ENCODE data around the gene SERPINI1.
A peak's percentile ranks its signal among the peaks of the same experiment; 100 is the strongest.

The SERPINI1 gene

DNA sequence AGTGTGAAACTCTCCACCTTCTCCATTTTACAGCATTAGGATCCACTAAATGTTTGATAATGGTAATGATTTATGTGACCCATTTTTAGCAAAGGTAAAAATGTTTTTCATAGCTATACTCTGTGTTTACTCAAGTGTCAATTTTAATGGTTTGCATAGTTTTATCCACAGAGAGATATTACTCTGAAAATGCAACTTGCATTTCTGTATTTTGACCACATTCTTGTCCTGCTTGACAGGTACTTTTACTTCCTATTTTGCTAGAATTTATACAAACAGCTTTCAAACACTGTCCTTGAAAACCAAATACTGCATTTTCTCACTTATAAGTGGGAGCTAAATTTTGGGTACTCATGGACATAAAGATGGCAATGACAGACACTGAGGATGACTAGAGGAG, 62.9 kb downstream of the SERPINI1 start:
- TF ChIP-seq, protein P1, sequence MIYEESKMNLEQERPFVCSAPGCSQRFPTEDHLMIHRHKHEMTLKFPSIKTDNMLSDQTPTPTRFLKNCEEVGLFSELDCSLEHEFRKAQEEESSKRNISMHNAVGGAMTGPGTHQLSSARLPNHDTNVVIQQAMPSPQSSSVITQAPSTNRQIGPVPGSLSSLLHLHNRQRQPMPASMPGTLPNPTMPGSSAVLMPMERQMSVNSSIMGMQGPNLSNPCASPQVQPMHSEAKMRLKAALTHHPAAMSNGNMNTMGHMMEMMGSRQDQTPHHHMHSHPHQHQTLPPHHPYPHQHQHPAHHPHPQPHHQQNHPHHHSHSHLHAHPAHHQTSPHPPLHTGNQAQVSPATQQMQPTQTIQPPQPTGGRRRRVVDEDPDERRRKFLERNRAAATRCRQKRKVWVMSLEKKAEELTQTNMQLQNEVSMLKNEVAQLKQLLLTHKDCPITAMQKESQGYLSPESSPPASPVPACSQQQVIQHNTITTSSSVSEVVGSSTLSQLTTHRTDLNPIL (CRISPR knock-in tag; IDR thresholded peaks at IDR 0.05; ENCODE audit: low read depth), result no peak
- TF ChIP-seq GLIS3 (CRISPR knock-in tag; IDR thresholded peaks at IDR 0.05), result no peak
- no peak for TF ChIP-seq TCF4 (CRISPR knock-in tag; IDR thresholded peaks at IDR 0.05; ENCODE audit: borderline replicate concordance)
- no peak for TF ChIP-seq ZFP30 (CRISPR knock-in tag; IDR thresholded peaks at IDR 0.05)
- TF ChIP-seq PPARA (CRISPR knock-in tag; IDR thresholded peaks at IDR 0.05; ENCODE audit: borderline replicate concordance), result no peak
- TF ChIP-seq RARB (CRISPR knock-in tag; IDR thresholded peaks at IDR 0.05), result no peak
- TF ChIP-seq OSR1 (CRISPR knock-in tag; IDR thresholded peaks at IDR 0.05), result no peak
- TF ChIP-seq, protein P2, sequence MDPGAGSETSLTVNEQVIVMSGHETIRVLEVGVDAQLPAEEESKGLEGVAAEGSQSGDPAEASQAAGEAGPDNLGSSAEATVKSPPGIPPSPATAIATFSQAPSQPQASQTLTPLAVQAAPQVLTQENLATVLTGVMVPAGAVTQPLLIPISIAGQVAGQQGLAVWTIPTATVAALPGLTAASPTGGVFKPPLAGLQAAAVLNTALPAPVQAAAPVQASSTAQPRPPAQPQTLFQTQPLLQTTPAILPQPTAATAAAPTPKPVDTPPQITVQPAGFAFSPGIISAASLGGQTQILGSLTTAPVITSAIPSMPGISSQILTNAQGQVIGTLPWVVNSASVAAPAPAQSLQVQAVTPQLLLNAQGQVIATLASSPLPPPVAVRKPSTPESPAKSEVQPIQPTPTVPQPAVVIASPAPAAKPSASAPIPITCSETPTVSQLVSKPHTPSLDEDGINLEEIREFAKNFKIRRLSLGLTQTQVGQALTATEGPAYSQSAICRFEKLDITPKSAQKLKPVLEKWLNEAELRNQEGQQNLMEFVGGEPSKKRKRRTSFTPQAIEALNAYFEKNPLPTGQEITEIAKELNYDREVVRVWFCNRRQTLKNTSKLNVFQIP (CRISPR knock-in tag; IDR thresholded peaks at IDR 0.05; ENCODE audit: borderline replicate concordance, low read depth), result no peak
- TF ChIP-seq TOX (CRISPR knock-in tag; IDR thresholded peaks at IDR 0.05; ENCODE audit: borderline replicate concordance), result no peak
- TF ChIP-seq, protein P3, sequence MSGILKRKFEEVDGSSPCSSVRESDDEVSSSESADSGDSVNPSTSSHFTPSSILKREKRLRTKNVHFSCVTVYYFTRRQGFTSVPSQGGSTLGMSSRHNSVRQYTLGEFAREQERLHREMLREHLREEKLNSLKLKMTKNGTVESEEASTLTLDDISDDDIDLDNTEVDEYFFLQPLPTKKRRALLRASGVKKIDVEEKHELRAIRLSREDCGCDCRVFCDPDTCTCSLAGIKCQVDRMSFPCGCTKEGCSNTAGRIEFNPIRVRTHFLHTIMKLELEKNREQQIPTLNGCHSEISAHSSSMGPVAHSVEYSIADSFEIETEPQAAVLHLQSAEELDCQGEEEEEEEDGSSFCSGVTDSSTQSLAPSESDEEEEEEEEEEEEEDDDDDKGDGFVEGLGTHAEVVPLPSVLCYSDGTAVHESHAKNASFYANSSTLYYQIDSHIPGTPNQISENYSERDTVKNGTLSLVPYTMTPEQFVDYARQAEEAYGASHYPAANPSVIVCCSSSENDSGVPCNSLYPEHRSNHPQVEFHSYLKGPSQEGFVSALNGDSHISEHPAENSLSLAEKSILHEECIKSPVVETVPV (CRISPR knock-in tag; IDR thresholded peaks at IDR 0.05), result no peak
- TF ChIP-seq ZNF70 (CRISPR knock-in tag; IDR thresholded peaks at IDR 0.05), result no peak
- TF ChIP-seq BACH2 (CRISPR knock-in tag; IDR thresholded peaks at IDR 0.05; ENCODE audit: borderline replicate concordance), result no peak

DNA sequence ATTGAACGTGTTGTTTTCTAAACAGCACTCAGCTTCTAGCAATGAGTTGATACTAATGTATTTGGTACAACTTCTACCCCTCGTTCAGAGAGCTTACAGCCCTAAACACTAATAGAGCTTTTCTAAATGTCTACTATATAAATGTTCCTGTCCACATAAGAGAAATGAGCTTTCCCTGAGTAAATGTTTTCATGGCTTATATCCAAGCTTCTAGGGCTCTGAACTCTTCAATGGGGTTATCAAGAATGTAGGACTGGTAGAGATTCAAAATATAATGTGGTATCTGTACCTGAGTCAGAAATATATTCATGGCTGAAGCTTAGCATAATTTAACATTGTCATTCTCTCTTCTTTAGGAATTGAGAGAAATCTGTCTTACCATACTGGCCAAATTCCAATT, 73.4 kb downstream of the SERPINI1 start:
- ATAC-seq, result no peak
- TF ChIP-seq ISL1 (CRISPR knock-in tag; IDR thresholded peaks at IDR 0.05) (0 out of 2 replicates have a peak, but pooled peaks have one; percentile 14), TCF4 (CRISPR knock-in tag; IDR thresholded peaks at IDR 0.05; ENCODE audit: borderline replicate concordance) (no peak)

More for the DNA sequence above, 62.9 kb downstream of the SERPINI1 start:
- no peak for ATAC-seq

DNA sequence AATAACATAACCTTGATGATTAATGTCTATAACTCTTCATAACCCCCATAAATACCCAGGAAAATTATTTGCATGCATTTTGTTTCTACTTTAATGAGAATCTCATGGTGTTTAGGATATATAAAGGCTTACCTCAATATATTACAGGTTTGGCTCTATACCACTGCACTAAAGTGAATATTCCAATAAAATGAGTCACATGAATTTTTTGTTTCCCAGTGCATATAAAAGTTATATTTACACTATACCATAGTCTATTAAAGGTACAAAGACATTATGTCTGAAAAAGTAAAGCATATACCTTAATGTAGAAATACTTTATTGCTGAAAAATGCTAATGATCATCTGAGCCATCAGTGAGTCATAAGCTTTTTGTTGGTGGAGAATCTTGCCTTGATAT, 74.7 kb downstream of the SERPINI1 start:
- TF ChIP-seq, protein P4, sequence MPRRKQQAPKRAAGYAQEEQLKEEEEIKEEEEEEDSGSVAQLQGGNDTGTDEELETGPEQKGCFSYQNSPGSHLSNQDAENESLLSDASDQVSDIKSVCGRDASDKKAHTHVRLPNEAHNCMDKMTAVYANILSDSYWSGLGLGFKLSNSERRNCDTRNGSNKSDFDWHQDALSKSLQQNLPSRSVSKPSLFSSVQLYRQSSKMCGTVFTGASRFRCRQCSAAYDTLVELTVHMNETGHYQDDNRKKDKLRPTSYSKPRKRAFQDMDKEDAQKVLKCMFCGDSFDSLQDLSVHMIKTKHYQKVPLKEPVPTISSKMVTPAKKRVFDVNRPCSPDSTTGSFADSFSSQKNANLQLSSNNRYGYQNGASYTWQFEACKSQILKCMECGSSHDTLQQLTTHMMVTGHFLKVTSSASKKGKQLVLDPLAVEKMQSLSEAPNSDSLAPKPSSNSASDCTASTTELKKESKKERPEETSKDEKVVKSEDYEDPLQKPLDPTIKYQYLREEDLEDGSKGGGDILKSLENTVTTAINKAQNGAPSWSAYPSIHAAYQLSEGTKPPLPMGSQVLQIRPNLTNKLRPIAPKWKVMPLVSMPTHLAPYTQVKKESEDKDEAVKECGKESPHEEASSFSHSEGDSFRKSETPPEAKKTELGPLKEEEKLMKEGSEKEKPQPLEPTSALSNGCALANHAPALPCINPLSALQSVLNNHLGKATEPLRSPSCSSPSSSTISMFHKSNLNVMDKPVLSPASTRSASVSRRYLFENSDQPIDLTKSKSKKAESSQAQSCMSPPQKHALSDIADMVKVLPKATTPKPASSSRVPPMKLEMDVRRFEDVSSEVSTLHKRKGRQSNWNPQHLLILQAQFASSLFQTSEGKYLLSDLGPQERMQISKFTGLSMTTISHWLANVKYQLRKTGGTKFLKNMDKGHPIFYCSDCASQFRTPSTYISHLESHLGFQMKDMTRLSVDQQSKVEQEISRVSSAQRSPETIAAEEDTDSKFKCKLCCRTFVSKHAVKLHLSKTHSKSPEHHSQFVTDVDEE (CRISPR knock-in tag; IDR thresholded peaks at IDR 0.05), result no peak
- ATAC-seq, result no peak

DNA sequence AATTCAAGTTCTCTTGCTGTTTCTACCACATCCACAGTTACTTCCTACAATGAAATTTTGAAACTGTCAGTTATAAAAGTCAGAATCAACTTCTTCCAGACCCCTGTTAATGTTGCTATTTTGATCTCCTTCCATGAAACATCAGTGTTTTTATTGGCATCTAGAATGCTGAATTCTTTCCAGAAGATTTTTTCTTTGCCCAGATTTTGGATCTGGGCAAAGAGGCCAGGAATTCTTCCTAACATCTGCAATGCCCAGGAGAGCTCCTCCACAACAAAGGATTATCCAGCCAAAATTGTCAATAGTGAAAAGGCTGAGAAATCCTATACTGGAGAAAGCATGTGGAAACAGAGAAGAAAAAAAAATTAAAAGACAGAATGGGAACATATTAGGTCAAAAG, 75.5 kb downstream of the SERPINI1 start:
- ATAC-seq, result no peak
- TF ChIP-seq, protein P2 (CRISPR knock-in tag; IDR thresholded peaks at IDR 0.05; ENCODE audit: borderline replicate concordance, low read depth), result no peak
- TF ChIP-seq ISL1 (CRISPR knock-in tag; IDR thresholded peaks at IDR 0.05), result 0 out of 2 replicates have a peak, but pooled peaks have one; percentile 10

DNA sequence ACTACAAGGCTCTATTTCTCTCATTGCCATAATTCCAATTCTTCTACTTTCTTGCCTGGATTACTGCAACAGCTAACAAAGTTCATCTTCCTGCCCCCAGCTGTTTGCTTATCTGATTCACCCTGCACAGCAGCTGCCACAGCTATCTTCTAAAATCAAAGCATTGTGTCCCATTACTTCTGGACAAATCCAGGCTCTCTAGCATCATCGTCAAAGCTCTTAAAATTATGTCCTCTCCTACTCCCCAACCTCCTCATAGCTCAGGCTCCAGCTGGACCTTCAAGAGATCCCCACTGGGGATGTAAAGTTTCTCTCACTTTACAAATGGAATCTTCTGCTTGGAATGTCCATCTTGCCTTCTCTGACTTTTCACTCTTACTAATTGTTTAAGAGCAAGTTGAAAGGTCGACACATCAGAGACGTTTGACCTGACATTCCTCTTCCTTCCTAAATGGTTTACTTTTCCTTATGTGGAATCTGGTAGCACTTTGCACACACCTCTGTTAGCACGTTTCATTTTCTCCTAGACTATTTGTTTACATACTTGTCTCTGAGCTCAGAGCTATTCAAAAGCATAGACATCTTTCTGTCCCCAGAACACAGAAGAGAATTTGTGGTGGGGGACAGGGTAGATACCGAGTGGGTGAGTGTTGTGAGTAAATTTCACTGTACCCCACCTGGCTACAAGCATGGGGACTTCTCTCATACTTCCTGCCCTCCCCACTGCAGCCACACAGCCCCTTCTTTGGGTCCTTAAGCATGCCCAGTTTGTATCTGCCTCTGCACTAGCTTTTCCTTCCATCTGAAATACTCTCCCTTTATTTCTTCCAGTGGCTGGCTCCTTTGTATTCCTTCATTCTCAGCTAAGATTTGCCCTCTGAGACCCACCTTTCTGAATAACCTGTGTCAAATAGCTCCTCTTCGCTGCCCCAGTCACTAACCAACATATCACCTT, 77.9 kb downstream of the SERPINI1 start:
- ATAC-seq, result no peak
- TF ChIP-seq, protein P5, sequence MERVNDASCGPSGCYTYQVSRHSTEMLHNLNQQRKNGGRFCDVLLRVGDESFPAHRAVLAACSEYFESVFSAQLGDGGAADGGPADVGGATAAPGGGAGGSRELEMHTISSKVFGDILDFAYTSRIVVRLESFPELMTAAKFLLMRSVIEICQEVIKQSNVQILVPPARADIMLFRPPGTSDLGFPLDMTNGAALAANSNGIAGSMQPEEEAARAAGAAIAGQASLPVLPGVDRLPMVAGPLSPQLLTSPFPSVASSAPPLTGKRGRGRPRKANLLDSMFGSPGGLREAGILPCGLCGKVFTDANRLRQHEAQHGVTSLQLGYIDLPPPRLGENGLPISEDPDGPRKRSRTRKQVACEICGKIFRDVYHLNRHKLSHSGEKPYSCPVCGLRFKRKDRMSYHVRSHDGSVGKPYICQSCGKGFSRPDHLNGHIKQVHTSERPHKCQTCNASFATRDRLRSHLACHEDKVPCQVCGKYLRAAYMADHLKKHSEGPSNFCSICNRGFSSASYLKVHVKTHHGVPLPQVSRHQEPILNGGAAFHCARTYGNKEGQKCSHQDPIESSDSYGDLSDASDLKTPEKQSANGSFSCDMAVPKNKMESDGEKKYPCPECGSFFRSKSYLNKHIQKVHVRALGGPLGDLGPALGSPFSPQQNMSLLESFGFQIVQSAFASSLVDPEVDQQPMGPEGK (CRISPR knock-in tag; IDR thresholded peaks at IDR 0.05; ENCODE audit: borderline replicate concordance), result no peak
- TF ChIP-seq, protein P4 (CRISPR knock-in tag; IDR thresholded peaks at IDR 0.05), result no peak
- TF ChIP-seq TCF4 (CRISPR knock-in tag; IDR thresholded peaks at IDR 0.05; ENCODE audit: borderline replicate concordance) (no peak), ZFP30 (CRISPR knock-in tag; IDR thresholded peaks at IDR 0.05) (no peak), ZC3H10 (CRISPR knock-in tag; IDR thresholded peaks at IDR 0.05) (no peak), OSR1 (CRISPR knock-in tag; IDR thresholded peaks at IDR 0.05) (no peak), BACH2 (CRISPR knock-in tag; IDR thresholded peaks at IDR 0.05; ENCODE audit: borderline replicate concordance) (no peak), GLIS3 (CRISPR knock-in tag; IDR thresholded peaks at IDR 0.05) (no peak), ARNTL (CRISPR knock-in tag; IDR thresholded peaks at IDR 0.05; ENCODE audit: borderline replicate concordance, low read depth) (no peak)

All from SK-N-SH treated with all-trans-retinoic acid at 6 μM for 48 hours (cell line).